CD8-positive, alpha-beta memory T cell (primary cell): ENCODE results near the gene CCDC68. TPM values are rescaled to one million over a fixed set of nuclear protein-coding genes. Genes with fewer than 3 reads are reported as not detected.

Experiments used
- CTCF ChIA-PET: fragments of 350-600 bp; sonication (Branson Sonifier 250); formaldehyde crosslinking; loops from one replicate; lab custom pipeline; 2021; ENCODE audit warnings: antibody characterized with exemption; lab: Charles Lee
- POLR2A ChIA-PET: fragments of 350-600 bp; sonication (Branson Sonifier 250); formaldehyde crosslinking; loops from one replicate; lab custom pipeline; 2021; ENCODE audit warnings: antibody characterized with exemption; lab: Charles Lee
- DNase-seq, 5 donors: peaks; one replicate each; pipeline versions ENCODE4 v3.0.0 to v3.0.0-alpha.2; 2020 to 2022; ENCODE audit warnings: mixed read lengths in 1 of 5
- H3K27ac ChIP-seq: one replicate; pipeline ENCODE4 v1.7.0; 2013; ENCODE audit warnings: low read depth, mild to moderate bottlenecking, low read length, moderate library complexity
- H3K27me3 ChIP-seq: 2 replicates; pipeline ENCODE4 v1.7.0; 2013; ENCODE audit warnings: low read length, mild to moderate bottlenecking; ENCODE audit not compliant: insufficient read depth, poor library complexity, severe bottlenecking
- H3K36me3 ChIP-seq: 2 replicates; pipeline ENCODE4 v1.7.0; 2013; ENCODE audit warnings: mild to moderate bottlenecking, low read length, moderate library complexity; ENCODE audit not compliant: insufficient read depth
- H3K4me1 ChIP-seq: 2 replicates; pipeline ENCODE4 v1.7.0; 2013; ENCODE audit warnings: mild to moderate bottlenecking, low read length, moderate library complexity; ENCODE audit not compliant: insufficient read depth
- H3K4me3 ChIP-seq: 2 replicates; pipeline ENCODE4 v1.7.0; 2013; ENCODE audit warnings: mild to moderate bottlenecking, low read length
- H3K9me3 ChIP-seq: 2 replicates; pipeline ENCODE4 v1.7.0; 2013; ENCODE audit warnings: mild to moderate bottlenecking, low read length
- H3K27ac Mint-ChIP-seq, 8 donors: one replicate each; pipeline ENCODE4 v1.8.0; 2020 to 2021; ENCODE audit warnings: mixed read lengths in 8 of 8, mild to moderate bottlenecking in 6 of 8, inconsistent platforms in 3 of 8, moderate library complexity in 3 of 8
- H3K27me3 Mint-ChIP-seq, 2 donors: one replicate each; pipeline ENCODE4 v1.8.0; 2020 to 2021; ENCODE audit warnings: mixed read lengths in 2 of 2, mild to moderate bottlenecking in 1 of 2, moderate library complexity in 1 of 2
- H3K36me3 Mint-ChIP-seq, 3 donors: one replicate each; pipeline ENCODE4 v1.8.0; 2020 to 2021; ENCODE audit warnings: mixed read lengths in 3 of 3, inconsistent platforms in 1 of 3, mild to moderate bottlenecking in 1 of 3
- H3K4me1 Mint-ChIP-seq, 3 donors: one replicate each; pipeline ENCODE4 v1.8.0; 2020 to 2021; ENCODE audit warnings: mixed read lengths in 3 of 3, inconsistent platforms in 1 of 3, mild to moderate bottlenecking in 1 of 3
- H3K4me3 Mint-ChIP-seq, 7 donors: one replicate each; pipeline ENCODE4 v1.8.0; 2020 to 2021; ENCODE audit warnings: mixed read lengths in 7 of 7, mild to moderate bottlenecking in 6 of 7, moderate library complexity in 4 of 7, inconsistent platforms in 2 of 7
- H3K9me3 Mint-ChIP-seq, 5 donors: one replicate each; pipeline ENCODE4 v1.8.0; 2020 to 2022; ENCODE audit warnings: mixed read lengths in 5 of 5, mild to moderate bottlenecking in 3 of 5, moderate library complexity in 2 of 5, inconsistent platforms in 1 of 5
- polyA plus RNA-seq: library from polyadenylated mRNA; unstranded; fragments of 300-500 nt; fragmentation: Illumina TruSeq; gene quantifications from one replicate; pipeline ENCODE4 v1.2.3, GENCODE V29; 2021
- total RNA-seq, 2 experiments: library from RNA; stranded (reverse); gene quantifications; one replicate each; pipeline ENCODE4 v1.2.3, GENCODE V29; 2021

The CCDC68 gene
- total and polyA plus RNA-seq, 3 experiments from 2014 or later, result not detected

DNA sequence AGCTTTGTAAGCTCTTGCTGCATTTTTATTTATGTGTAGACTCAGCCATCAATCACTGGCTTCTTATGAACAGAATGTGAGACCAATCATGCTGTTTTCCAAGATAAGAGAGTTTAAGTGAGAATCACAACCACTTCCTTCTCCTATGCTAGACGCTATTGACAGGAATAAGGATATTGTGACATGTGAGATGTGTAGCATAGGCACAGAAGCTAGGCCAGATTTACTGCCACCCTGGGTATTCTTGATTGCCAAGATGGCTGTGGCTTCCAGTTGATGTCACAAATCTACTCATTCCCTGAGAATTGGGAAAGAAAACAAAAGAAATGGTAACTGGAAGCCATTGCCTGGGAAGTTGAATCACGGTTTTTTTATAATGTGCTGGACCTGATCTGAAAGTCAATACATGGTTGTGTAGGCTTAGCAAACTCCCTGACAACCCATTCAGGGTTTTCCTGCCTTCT, 81.1 kb downstream of the CCDC68 start:
- ChIA-PET CTCF (no interaction called here), POLR2A (no interaction called here)
- Histone ChIP-seq H3K4me1 (no peaks in the 10 kb centered on the region), H3K4me3 (no peak overlapping the region), H3K27me3 (no peaks in the 10 kb centered on the region), H3K36me3 (no peaks in the 10 kb centered on the region), H3K9me3 (no peaks in the 10 kb centered on the region), H3K27ac (no peak overlapping the region)
- DNase-seq, result no peak
- Mint-ChIP-seq H3K36me3 (peaks cover 0 to 18% (median 2%) of the 10 kb centered on the region in 3 donors), H3K4me3 (no peak overlapping the region), H3K4me1 (peaks cover 2% of the 10 kb centered on the region in 3 donors), H3K9me3 (peaks cover 0 to 3% (median 0%) of the 10 kb centered on the region in 5 donors), H3K27me3 (no peaks in the 10 kb centered on the region), H3K27ac (no peak overlapping the region)

DNA sequence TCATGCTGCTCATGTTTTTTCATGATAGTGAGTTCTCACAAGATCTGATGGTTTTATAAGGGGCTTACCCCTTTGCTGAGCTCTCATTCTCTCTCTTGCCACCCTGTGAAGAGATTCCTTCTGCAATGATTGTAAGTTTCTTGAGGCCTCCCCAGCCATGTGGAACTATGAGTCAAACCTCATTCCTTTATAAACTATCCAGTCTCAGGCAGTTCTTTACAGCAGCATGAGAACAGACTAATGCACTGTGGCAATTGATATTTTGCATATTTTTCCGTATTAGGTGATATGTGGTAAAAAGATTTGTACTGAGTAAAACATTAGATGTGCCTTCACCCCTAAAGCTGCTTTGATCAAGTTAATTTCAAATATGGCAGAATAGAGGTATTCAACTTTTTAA, 82.2 kb downstream of the CCDC68 start:
- H3K27ac Mint-ChIP-seq, result no peak overlapping the region
- peaks cover 5 to 9% (median 9%) of the 10 kb centered on the region in 3 donors for H3K4me1 Mint-ChIP-seq
- H3K9me3 Mint-ChIP-seq, result peaks cover 0 to 3% (median 0%) of the 10 kb centered on the region in 5 donors
- Histone ChIP-seq H3K9me3 (no peaks in the 10 kb centered on the region), H3K27me3 (no peaks in the 10 kb centered on the region), H3K27ac (no peak overlapping the region), H3K4me3 (no peak overlapping the region), H3K36me3 (no peaks in the 10 kb centered on the region), H3K4me1 (no peaks in the 10 kb centered on the region)
- peaks cover 0 to 2% of the 10 kb centered on the region in 2 donors for H3K27me3 Mint-ChIP-seq
- peaks cover 0 to 15% (median 0%) of the 10 kb centered on the region in 3 donors for H3K36me3 Mint-ChIP-seq
- H3K4me3 Mint-ChIP-seq, result no peak overlapping the region
- DNase-seq, result no peak
- POLR2A ChIA-PET, result no interaction called here
- CTCF ChIA-PET, result no interaction called here

DNA sequence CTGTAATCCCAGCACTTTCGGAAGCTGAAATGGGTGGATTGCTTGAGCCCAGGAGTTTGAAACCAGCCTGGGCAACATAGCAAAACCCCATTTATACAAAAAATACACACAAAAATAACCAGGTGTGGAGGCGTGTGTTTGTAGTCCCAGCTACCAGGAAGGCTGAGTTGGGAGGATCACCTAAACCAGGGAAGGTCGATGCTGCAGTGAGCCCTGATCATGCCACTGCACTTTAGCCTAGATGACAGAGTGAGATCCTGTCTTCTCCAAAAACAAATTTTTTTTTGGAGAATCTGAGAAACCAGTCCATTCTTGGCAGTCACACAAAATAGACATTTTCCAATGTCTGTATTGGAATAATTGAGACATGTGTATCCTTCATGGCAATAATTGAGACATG, 84.2 kb downstream of the CCDC68 start:
- H3K36me3 ChIP-seq, result no peaks in the 10 kb centered on the region
- no peak overlapping the region for H3K4me3 ChIP-seq
- peaks cover 5 to 9% (median 9%) of the 10 kb centered on the region in 3 donors for H3K4me1 Mint-ChIP-seq
- no peaks in the 10 kb centered on the region for H3K9me3 Mint-ChIP-seq
- no peak for DNase-seq
- H3K27me3 Mint-ChIP-seq, result peaks cover 0 to 2% of the 10 kb centered on the region in 2 donors
- H3K27ac ChIP-seq, result no peak overlapping the region
- no peaks in the 10 kb centered on the region for H3K27me3 ChIP-seq
- H3K4me1 ChIP-seq, result no peaks in the 10 kb centered on the region
- no peak overlapping the region for H3K4me3 Mint-ChIP-seq
- no peak overlapping the region for H3K27ac Mint-ChIP-seq
- ChIA-PET POLR2A (no interaction called here), CTCF (no interaction called here)
- peaks cover 0 to 6% (median 0%) of the 10 kb centered on the region in 3 donors for H3K36me3 Mint-ChIP-seq
- H3K9me3 ChIP-seq, result no peaks in the 10 kb centered on the region

DNA sequence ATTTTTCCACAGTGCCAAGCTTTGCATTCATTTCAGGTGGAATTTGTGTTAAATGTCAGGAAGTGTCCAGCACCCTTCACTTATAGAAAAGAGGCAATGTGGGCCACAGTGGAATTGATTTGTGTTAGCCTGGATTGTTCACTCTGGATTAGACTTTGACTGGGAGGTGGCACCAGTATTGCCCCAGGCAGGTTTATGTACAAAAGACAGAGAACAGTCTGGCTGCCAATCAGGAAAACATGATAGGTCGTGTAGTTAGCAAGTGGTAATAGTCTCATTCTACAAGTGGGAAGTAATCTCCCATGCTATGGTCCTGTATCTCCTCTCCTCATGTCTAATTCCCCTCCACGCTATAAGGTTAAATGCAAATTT, 85.4 kb downstream of the CCDC68 start:
- no peaks in the 10 kb centered on the region for H3K27me3 ChIP-seq
- DNase-seq, result no peak
- H3K9me3 Mint-ChIP-seq, result no peaks in the 10 kb centered on the region
- H3K4me1 Mint-ChIP-seq, result peaks cover 5 to 9% (median 9%) of the 10 kb centered on the region in 3 donors
- ChIA-PET CTCF (no interaction called here), POLR2A (no interaction called here)
- H3K4me1 ChIP-seq, result no peaks in the 10 kb centered on the region
- H3K27me3 Mint-ChIP-seq, result peaks cover 0 to 2% of the 10 kb centered on the region in 2 donors
- H3K36me3 ChIP-seq, result no peaks in the 10 kb centered on the region
- no peak overlapping the region for H3K4me3 ChIP-seq
- no peak overlapping the region for H3K4me3 Mint-ChIP-seq
- no peak overlapping the region for H3K27ac ChIP-seq
- H3K36me3 Mint-ChIP-seq, result no peaks in the 10 kb centered on the region
- no peak overlapping the region for H3K27ac Mint-ChIP-seq
- no peaks in the 10 kb centered on the region for H3K9me3 ChIP-seq

DNA sequence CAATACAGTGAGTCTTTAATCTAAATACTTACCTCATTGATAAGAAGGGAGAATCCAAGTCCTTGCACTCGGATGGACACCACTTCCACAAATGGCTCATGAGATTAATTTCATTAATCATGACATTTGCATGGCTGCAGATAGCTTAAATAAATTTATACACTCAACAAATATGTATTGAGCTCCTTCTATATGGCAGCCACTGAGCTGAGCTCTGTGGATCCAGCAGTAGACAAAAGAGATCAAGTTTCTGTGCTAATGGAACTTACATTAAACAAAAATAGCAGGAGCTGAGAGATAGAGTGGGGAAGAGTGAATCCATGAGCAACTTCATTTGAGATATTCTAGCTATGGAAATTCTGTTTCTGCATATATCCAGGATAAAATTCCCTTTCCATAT, 86.6 kb downstream of the CCDC68 start:
- H3K27ac Mint-ChIP-seq, result no peak overlapping the region
- no peaks in the 10 kb centered on the region for H3K9me3 Mint-ChIP-seq
- H3K27me3 Mint-ChIP-seq, result peaks cover 0 to 2% of the 10 kb centered on the region in 2 donors
- Histone ChIP-seq H3K4me3 (no peak overlapping the region), H3K4me1 (no peaks in the 10 kb centered on the region), H3K27me3 (no peaks in the 10 kb centered on the region), H3K27ac (no peak overlapping the region), H3K9me3 (no peaks in the 10 kb centered on the region), H3K36me3 (no peaks in the 10 kb centered on the region)
- H3K4me3 Mint-ChIP-seq, result no peak overlapping the region
- peaks cover 5 to 9% (median 9%) of the 10 kb centered on the region in 3 donors for H3K4me1 Mint-ChIP-seq
- no peak for DNase-seq
- ChIA-PET CTCF (no interaction called here), POLR2A (interaction anchor here (0.6 kb wide), 1 partner anchor 11 kb away, joined by 4 read pairs; no protein-coding TSS in a partner anchor)
- no peaks in the 10 kb centered on the region for H3K36me3 Mint-ChIP-seq

DNA sequence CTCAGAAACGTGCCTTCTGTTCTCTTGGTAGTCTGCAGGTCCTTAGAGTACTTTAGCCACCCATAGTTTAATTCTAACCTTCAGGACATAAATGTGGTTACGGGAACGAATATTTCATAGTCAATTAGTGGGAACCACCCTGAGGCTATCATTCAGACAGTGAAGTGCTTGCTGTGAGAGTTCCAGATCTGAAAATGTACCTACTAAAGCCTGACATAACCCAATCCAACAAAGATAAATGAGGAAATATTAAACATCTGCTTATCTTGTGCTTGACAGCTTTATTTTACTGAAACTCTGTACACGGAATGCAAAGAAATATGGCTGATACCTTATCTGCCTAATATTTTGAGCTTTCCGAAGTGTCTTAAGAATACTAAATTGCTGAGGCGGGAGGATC, 88.0 kb downstream of the CCDC68 start:
- ChIA-PET POLR2A (no interaction called here), CTCF (no interaction called here)
- Mint-ChIP-seq H3K27ac (no peak overlapping the region), H3K4me3 (no peak overlapping the region), H3K36me3 (no peaks in the 10 kb centered on the region), H3K4me1 (peaks cover 5 to 14% (median 9%) of the 10 kb centered on the region in 3 donors), H3K27me3 (peaks cover 0 to 2% of the 10 kb centered on the region in 2 donors), H3K9me3 (no peaks in the 10 kb centered on the region)
- Histone ChIP-seq H3K9me3 (no peaks in the 10 kb centered on the region), H3K4me3 (no peak overlapping the region), H3K36me3 (no peaks in the 10 kb centered on the region), H3K27ac (no peak overlapping the region), H3K4me1 (no peaks in the 10 kb centered on the region), H3K27me3 (no peaks in the 10 kb centered on the region)
- DNase-seq, result no peak

DNA sequence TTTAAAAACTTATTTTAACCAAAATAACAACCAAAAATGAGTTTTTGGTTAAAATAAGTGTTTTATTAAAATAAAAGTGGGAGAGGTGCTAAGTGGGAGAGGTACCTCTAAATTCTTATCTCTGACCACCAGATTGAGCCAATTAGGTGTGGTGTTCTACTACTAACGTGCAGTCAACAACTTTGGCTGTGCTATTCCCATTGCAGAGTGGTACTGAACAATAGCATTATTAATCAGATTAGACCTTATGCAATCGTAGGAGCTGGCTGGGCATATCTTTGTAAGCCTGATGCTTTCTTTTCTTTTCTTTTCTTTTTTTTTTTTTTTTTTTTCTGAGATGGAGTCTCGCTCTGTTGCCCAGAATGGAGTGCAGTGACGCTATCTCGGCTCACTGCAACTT, 92.1 kb downstream of the CCDC68 start:
- Mint-ChIP-seq H3K9me3 (no peaks in the 10 kb centered on the region), H3K36me3 (no peaks in the 10 kb centered on the region), H3K4me3 (no peak overlapping the region), H3K4me1 (peaks cover 0 to 4% (median 0%) of the 10 kb centered on the region in 3 donors), H3K27me3 (peaks cover 0 to under 1% of the 10 kb centered on the region in 2 donors), H3K27ac (no peak overlapping the region)
- no peaks in the 10 kb centered on the region for H3K4me1 ChIP-seq
- no peaks in the 10 kb centered on the region for H3K9me3 ChIP-seq
- no peaks in the 10 kb centered on the region for H3K27me3 ChIP-seq
- POLR2A ChIA-PET, result no interaction called here
- no peak overlapping the region for H3K4me3 ChIP-seq
- no peaks in the 10 kb centered on the region for H3K36me3 ChIP-seq
- DNase-seq, result no peak
- no peak overlapping the region for H3K27ac ChIP-seq
- CTCF ChIA-PET, result no interaction called here

DNA sequence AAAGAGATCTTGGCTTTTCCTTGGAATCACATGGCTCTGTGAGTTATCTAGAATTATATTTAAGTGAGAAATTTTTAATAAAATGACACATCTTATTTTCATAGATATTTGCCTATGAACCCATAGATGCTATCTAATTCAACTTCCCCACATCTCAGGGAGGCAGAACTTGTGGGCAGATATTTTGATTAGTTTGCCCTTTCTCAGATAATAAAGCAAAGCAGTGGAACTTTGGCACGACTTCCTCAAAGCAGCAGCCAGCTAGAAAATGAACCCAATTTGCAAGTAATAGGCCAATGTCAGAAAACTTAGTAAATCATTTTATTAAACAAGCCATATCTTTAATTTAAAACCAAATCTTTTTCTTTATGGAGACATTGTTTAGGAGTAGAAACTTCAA, 98.3 kb downstream of the CCDC68 start:
- H3K4me3 Mint-ChIP-seq, result no peak overlapping the region
- POLR2A ChIA-PET, result no interaction called here
- CTCF ChIA-PET, result interaction anchor here (1.2 kb wide), 1 partner anchor 11 kb away, joined by 3 read pairs; no protein-coding TSS in a partner anchor

More for the DNA sequence above, 98.3 kb downstream of the CCDC68 start:
- H3K36me3 ChIP-seq, result no peaks in the 10 kb centered on the region
- Mint-ChIP-seq H3K4me1 (no peaks in the 10 kb centered on the region), H3K27me3 (no peaks in the 10 kb centered on the region), H3K27ac (no peak overlapping the region), H3K9me3 (no peaks in the 10 kb centered on the region), H3K36me3 (no peaks in the 10 kb centered on the region)
- H3K4me3 ChIP-seq, result no peak overlapping the region
- no peak overlapping the region for H3K27ac ChIP-seq
- DNase-seq, result no peak
- no peaks in the 10 kb centered on the region for H3K9me3 ChIP-seq
- no peaks in the 10 kb centered on the region for H3K4me1 ChIP-seq
- no peaks in the 10 kb centered on the region for H3K27me3 ChIP-seq
